ENCODE measurements around the gene NRIP1.

Gene NRIP1

GRCh38 chr21:14975136-14975919, 89.5 kb downstream of the NRIP1 start:
- TF ChIP-seq CTCF (IDR thresholded peaks at IDR 0.05; ENCODE audit: low read depth, low read length, missing control alignments), result no peak
- no peak overlapping the region for H3K4me3 ChIP-seq (replicated peaks; ENCODE audit: low read depth, low read length)
- no peak for DNase-seq (ENCODE audit: extremely low read depth, low read depth)

GRCh38 chr21:14972678-14973077, 92.1 kb downstream of the NRIP1 start:
- H3K4me3 ChIP-seq (replicated peaks; ENCODE audit: low read depth, low read length), result no peak overlapping the region
- TF ChIP-seq CTCF (IDR thresholded peaks at IDR 0.05; ENCODE audit: low read depth, low read length, missing control alignments), result no peak
- no peak for DNase-seq (ENCODE audit: extremely low read depth, low read depth)

GRCh38 chr21:14968821-14969220, 96.0 kb downstream of the NRIP1 start:
- DNase-seq (ENCODE audit: extremely low read depth, low read depth), result no peak
- no peak overlapping the region for H3K4me3 ChIP-seq (replicated peaks; ENCODE audit: low read depth, low read length)
- TF ChIP-seq CTCF (IDR thresholded peaks at IDR 0.05; ENCODE audit: low read depth, low read length, missing control alignments), result no peak

- TF ChIP-seq CTCF (IDR thresholded peaks at IDR 0.05; ENCODE audit: low read depth, low read length, missing control alignments), result no peak
- no peak overlapping the region for H3K4me3 ChIP-seq (replicated peaks; ENCODE audit: low read depth, low read length)
- no peak for DNase-seq (ENCODE audit: extremely low read depth, low read depth)
Observed at GRCh38 chr21:14968029-14968428, 96.8 kb downstream of the NRIP1 start.

GRCh38 chr21:14964621-14965020, 100.2 kb downstream of the NRIP1 start:
- H3K4me3 ChIP-seq (replicated peaks; ENCODE audit: low read depth, low read length), result no peak overlapping the region
- TF ChIP-seq CTCF (IDR thresholded peaks at IDR 0.05; ENCODE audit: low read depth, low read length, missing control alignments), result no peak

GRCh38 chr21:14962217-14962616, 102.6 kb downstream of the NRIP1 start:
- no peak for DNase-seq (ENCODE audit: extremely low read depth, low read depth)
- H3K4me3 ChIP-seq (replicated peaks; ENCODE audit: low read depth, low read length), result no peak overlapping the region
- no peak for TF ChIP-seq CTCF (IDR thresholded peaks at IDR 0.05; ENCODE audit: low read depth, low read length, missing control alignments)

More at GRCh38 chr21:14964621-14965020, 100.2 kb downstream of the NRIP1 start:
- DNase-seq (ENCODE audit: extremely low read depth, low read depth), result no peak

- no peak for DNase-seq (ENCODE audit: extremely low read depth, low read depth)
- no peak for TF ChIP-seq CTCF (IDR thresholded peaks at IDR 0.05; ENCODE audit: low read depth, low read length, missing control alignments)
- no peak overlapping the region for H3K4me3 ChIP-seq (replicated peaks; ENCODE audit: low read depth, low read length)
Observed at GRCh38 chr21:14961502-14961901, 103.3 kb downstream of the NRIP1 start.
